SK-N-SH treated with all-trans-retinoic acid at 6 μM for 48 hours (cell line): ENCODE data around the gene NPRL2.
A peak's percentile ranks its signal among the peaks of the same experiment; 100 is the strongest.

Experiments
- ATAC-seq: fragments of 200-7000 bp; cut with Tn5 transposase; 3 replicates; pipeline ENCODE4 v1.9.1; 2020; ENCODE audit warnings: mild to moderate bottlenecking, moderate library complexity
- ARNTL ChIP-seq: fragments of 450-650 bp; formaldehyde crosslinking; IDR thresholded peaks from 2 replicates; pipeline ENCODE4 v1.5.0; 2020; ENCODE audit warnings: low read depth, mild to moderate bottlenecking, moderate library complexity, borderline replicate concordance
- CSDC2 ChIP-seq: fragments of 250-450 bp; sonication (Bioruptor Pico); IDR thresholded peaks from 2 replicates; pipeline ENCODE4 v1.5.0; 2020; ENCODE audit warnings: mild to moderate bottlenecking, moderate library complexity
- CSRNP3 ChIP-seq: fragments of 250-450 bp; sonication (Bioruptor Pico); IDR thresholded peaks from 2 replicates; pipeline ENCODE4 v1.5.1; 2021; ENCODE audit warnings: mild to moderate bottlenecking, moderate library complexity
- ESRRG ChIP-seq: fragments of 250-450 bp; sonication (Bioruptor Pico); IDR thresholded peaks from 2 replicates; pipeline ENCODE4 v1.6.1; 2021; ENCODE audit warnings: mild to moderate bottlenecking
- GLIS3 ChIP-seq: fragments of 250-450 bp; sonication (Bioruptor Pico); IDR thresholded peaks from 2 replicates; pipeline ENCODE4 v1.5.0; 2020; ENCODE audit warnings: mild to moderate bottlenecking, moderate library complexity
- ISL1 ChIP-seq: fragments of 250-450 bp; sonication (Bioruptor Pico); IDR thresholded peaks from 2 replicates; pipeline ENCODE4 v2.1.2; 2022; ENCODE audit warnings: mild to moderate bottlenecking, moderate library complexity
- OSR1 ChIP-seq: fragments of 250-450 bp; sonication (Bioruptor Pico); IDR thresholded peaks from 2 replicates; pipeline ENCODE4 v1.8.0; 2022; ENCODE audit warnings: moderate library complexity, mild to moderate bottlenecking, inconsistent platforms
- POU6F1 ChIP-seq: fragments of 250-450 bp; sonication (Bioruptor Pico); IDR thresholded peaks from 2 replicates; pipeline ENCODE4 v1.8.0; 2021; ENCODE audit warnings: low read depth, mild to moderate bottlenecking, moderate library complexity, borderline replicate concordance
- PPARA ChIP-seq: fragments of 250-450 bp; sonication (Bioruptor Pico); IDR thresholded peaks from 2 replicates; pipeline ENCODE4 v1.5.0; 2020; ENCODE audit warnings: mild to moderate bottlenecking, borderline replicate concordance
- RARB ChIP-seq: fragments of 250-450 bp; sonication (Bioruptor Pico); IDR thresholded peaks from 2 replicates; pipeline ENCODE4 v1.8.0; 2021; ENCODE audit warnings: mild to moderate bottlenecking, moderate library complexity
- SNAI2 ChIP-seq: fragments of 250-450 bp; sonication (Bioruptor Pico); IDR thresholded peaks from 2 replicates; pipeline ENCODE4 v1.5.0; 2020; ENCODE audit warnings: mild to moderate bottlenecking, moderate library complexity
- TCF4 ChIP-seq: fragments of 250-450 bp; sonication (Bioruptor Pico); IDR thresholded peaks from 2 replicates; pipeline ENCODE4 v1.8.0; 2021; ENCODE audit warnings: mild to moderate bottlenecking, moderate library complexity, borderline replicate concordance
- TOX ChIP-seq: fragments of 250-450 bp; sonication (Bioruptor Pico); IDR thresholded peaks from 2 replicates; pipeline ENCODE4 v1.8.0; 2021; ENCODE audit warnings: mild to moderate bottlenecking, moderate library complexity, borderline replicate concordance
- TSHZ2 ChIP-seq: fragments of 250-450 bp; sonication (Bioruptor Pico); IDR thresholded peaks from 2 replicates; pipeline ENCODE4 v1.5.0; 2020; ENCODE audit warnings: mild to moderate bottlenecking, moderate library complexity
- ZFP3 ChIP-seq: fragments of 250-450 bp; sonication (Bioruptor Pico); IDR thresholded peaks from 2 replicates; pipeline ENCODE4 v1.5.0; 2020; ENCODE audit warnings: mild to moderate bottlenecking, moderate library complexity
- ZFP30 ChIP-seq: fragments of 450-650 bp; formaldehyde crosslinking; IDR thresholded peaks from 2 replicates; pipeline ENCODE4 v1.5.0; 2022; ENCODE audit warnings: mild to moderate bottlenecking, moderate library complexity
- ZNF565 ChIP-seq: fragments of 450-650 bp; formaldehyde crosslinking; conservative IDR thresholded peaks from 2 replicates; pipeline ENCODE4 v1.5.0; 2020; ENCODE audit warnings: low read depth, mild to moderate bottlenecking, moderate library complexity
- ZNF70 ChIP-seq: fragments of 450-650 bp; formaldehyde crosslinking; IDR thresholded peaks from 2 replicates; pipeline ENCODE4 v1.5.0; 2020; ENCODE audit warnings: mild to moderate bottlenecking, moderate library complexity
- TF ChIP-seq, protein P1 (sequence below): fragments of 250-450 bp; sonication (Bioruptor Pico); IDR thresholded peaks from 2 replicates; pipeline ENCODE4 v1.5.1; 2020; ENCODE audit warnings: low read depth, mild to moderate bottlenecking, moderate library complexity

NPRL2 gene

GRCh38 chr3:50327943-50328691 is 22.5 kb downstream of the NPRL2 start, which contains the start of gene TUSC2:
TUSC2 (minus strand) TSS chr3:50328223; CDS start chr3:50328099, 124 bp downstream.
- no peak for TF ChIP-seq ZFP3
- TF ChIP-seq TCF4: 0 out of 2 replicates have a peak, but pooled peaks have one; percentile 38
- ATAC-seq: peak; percentile 93

DNA sequence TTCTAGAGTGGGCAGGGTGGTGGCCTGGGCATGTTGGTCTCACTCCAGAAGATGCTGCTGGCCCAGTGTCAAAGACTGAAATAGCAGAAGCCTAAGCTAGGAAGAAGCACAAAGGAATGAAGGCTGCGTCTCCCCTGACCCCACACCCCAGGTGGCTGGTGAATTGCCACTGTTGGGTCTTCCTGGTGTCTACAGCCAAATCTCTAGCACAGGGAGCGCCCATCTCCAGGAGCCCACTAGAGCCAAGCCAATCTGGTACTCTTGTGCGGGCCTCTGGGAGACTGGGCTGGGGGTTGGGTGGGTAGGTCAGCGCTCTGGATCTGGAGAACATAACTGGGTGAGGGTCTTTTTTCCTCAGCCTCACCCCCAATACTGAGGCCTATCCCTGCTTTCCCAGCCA is 23.4 kb downstream of the NPRL2 start:
- ATAC-seq: no peak
- TF ChIP-seq, protein P1, sequence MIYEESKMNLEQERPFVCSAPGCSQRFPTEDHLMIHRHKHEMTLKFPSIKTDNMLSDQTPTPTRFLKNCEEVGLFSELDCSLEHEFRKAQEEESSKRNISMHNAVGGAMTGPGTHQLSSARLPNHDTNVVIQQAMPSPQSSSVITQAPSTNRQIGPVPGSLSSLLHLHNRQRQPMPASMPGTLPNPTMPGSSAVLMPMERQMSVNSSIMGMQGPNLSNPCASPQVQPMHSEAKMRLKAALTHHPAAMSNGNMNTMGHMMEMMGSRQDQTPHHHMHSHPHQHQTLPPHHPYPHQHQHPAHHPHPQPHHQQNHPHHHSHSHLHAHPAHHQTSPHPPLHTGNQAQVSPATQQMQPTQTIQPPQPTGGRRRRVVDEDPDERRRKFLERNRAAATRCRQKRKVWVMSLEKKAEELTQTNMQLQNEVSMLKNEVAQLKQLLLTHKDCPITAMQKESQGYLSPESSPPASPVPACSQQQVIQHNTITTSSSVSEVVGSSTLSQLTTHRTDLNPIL (CRISPR knock-in tag): no peak
- no peak for TF ChIP-seq ZNF565
- TF ChIP-seq POU6F1 (CRISPR knock-in tag): no peak

GRCh38 chr3:50326182-50326541 is 24.4 kb downstream of the NPRL2 start:
- ATAC-seq: no peak
- TF ChIP-seq GLIS3: no peak

DNA sequence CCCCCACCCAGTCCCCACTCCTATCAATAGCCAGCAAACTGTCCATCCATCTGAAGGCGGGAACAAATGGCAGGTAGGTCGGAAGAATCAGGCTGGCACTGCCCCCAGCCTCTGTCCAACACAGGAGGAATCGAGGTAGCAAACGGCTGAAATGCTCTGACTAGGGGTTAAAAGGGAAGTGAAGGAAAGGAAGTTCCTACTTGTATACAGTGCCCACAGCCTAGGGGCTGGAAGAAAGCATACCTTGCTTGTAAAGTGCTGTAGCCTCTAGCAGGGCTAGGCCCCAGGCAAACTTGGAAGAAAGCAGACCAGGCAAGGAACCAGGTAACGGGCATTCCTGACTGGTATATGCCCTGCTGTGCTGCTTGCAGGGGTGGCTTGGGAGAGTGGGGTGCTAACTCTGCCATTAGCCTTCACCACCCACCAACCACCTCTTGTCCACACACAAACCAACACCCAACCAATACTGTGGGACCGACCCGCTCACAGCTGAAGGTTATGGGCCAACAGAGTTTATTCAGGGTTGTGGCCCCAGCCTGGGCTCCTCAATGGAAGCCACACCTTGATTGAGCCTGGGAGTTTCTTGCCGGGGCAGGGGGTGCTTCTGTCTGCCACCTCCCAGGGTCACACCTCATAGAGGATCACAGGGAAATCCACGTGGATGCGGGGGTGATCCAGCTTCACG is 24.9 kb downstream of the NPRL2 start:
- ATAC-seq: no peak
- no peak for TF ChIP-seq ZFP3
- no peak for TF ChIP-seq TCF4
- TF ChIP-seq ZFP30: no peak
- TF ChIP-seq, all 23 proteins: peak for 0

DNA sequence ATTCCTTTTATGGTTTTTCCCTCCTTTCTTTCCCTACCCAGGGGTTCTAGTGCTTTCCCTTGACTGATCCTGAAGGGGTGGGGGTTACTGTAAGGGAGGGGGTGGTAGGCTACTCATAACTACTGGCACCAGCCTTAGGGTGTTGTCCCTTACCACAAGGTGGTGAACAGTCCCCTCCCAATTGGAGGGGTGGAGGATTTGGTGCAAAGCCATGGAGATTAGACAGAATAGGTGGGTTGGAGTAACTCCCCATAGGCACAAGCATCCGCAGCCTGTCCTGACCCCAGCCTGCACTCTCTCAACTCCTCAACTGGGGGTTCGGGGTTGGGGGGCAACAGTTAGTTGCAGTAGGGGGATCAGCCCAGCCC is 25.5 kb downstream of the NPRL2 start:
- TF ChIP-seq ESRRG (CRISPR knock-in tag) (no peak), ZFP3 (no peak), TSHZ2 (CRISPR knock-in tag) (no peak), CSDC2 (CRISPR knock-in tag) (no peak), PPARA (CRISPR knock-in tag) (no peak), OSR1 (CRISPR knock-in tag) (no peak), ZNF70 (CRISPR knock-in tag) (no peak), TOX (CRISPR knock-in tag) (no peak), RARB (CRISPR knock-in tag) (no peak), ZFP30 (no peak), GLIS3 (no peak), SNAI2 (CRISPR knock-in tag) (no peak), ZNF565 (no peak), CSRNP3 (CRISPR knock-in tag) (no peak), ARNTL (no peak), POU6F1 (CRISPR knock-in tag) (no peak), TCF4 (no peak), ISL1 (CRISPR knock-in tag) (no peak)
- TF ChIP-seq, protein P1 (CRISPR knock-in tag): no peak

More for the DNA sequence above, 25.5 kb downstream of the NPRL2 start:
- ATAC-seq: no peak
